IMR-90 (cell line): ENCODE results near the gene NME4. TPM values are rescaled to one million over a fixed set of nuclear protein-coding genes. Genes with fewer than 3 reads are reported as not detected.

ENCODE experiments used
- ATAC-seq: fragments of 200-7000 bp; cut with Tn5 transposase; 2 replicates; pipeline ENCODE4 v1.9.1; 2020; ENCODE audit warnings: low read depth, mild to moderate bottlenecking, moderate library complexity
- BruUV-seq: library from RNA; stranded (reverse); fragments of 400-500 nt; replicated peaks from 2 replicates; lab custom pipeline; 2021; lab: Mats Ljungman, UMichigan
- CTCF ChIA-PET: fragments of 300-600 bp; formaldehyde crosslinking; extraction: SDS; loops from one replicate; lab custom pipeline; 2021; ENCODE audit warnings: antibody characterized with exemption; lab: Yijun Ruan, JAX
- POLR2A ChIA-PET: fragments of 300-600 bp; sonication (Branson Sonifier 250); formaldehyde crosslinking; loops from one replicate; lab custom pipeline; 2022; ENCODE audit warnings: antibody characterized with exemption; ENCODE audit not compliant: unreplicated experiment; lab: Charles Lee
- DNase-seq: peaks from one replicate; pipeline ENCODE4 v3.0.0; 2013
- H2AFZ ChIP-seq: replicated peaks from 2 replicates; pipeline ENCODE3; 2013; ENCODE audit warnings: low read length, mild to moderate bottlenecking; ENCODE audit not compliant: poor library complexity
- H2AK5ac ChIP-seq: 2 replicates; pipeline ENCODE4 v1.6.1; 2013; ENCODE audit warnings: low read depth, low read length, inconsistent platforms
- H2AK9ac ChIP-seq: replicated peaks from 2 replicates; pipeline ENCODE3; 2013; ENCODE audit warnings: mild to moderate bottlenecking, low read depth, low read length, moderate library complexity; ENCODE audit not compliant: poor library complexity
- H2BK120ac ChIP-seq: 2 replicates; pipeline ENCODE4 v1.6.1; 2013; ENCODE audit warnings: low read depth, low read length, inconsistent platforms
- H2BK15ac ChIP-seq: 3 replicates; pipeline ENCODE4 v1.6.1; 2013; ENCODE audit warnings: low read depth, low read length, inconsistent platforms
- H2BK20ac ChIP-seq: 2 replicates; pipeline ENCODE4 v1.6.1; 2013; ENCODE audit warnings: low read depth, mild to moderate bottlenecking, inconsistent platforms, low read length, moderate library complexity
- H2BK5ac ChIP-seq: 2 replicates; pipeline ENCODE4 v1.6.1; 2013; ENCODE audit warnings: mild to moderate bottlenecking, low read depth, low read length, inconsistent platforms; ENCODE audit not compliant: poor library complexity, severe bottlenecking
- H3K14ac ChIP-seq: replicated peaks from 2 replicates; pipeline ENCODE4 v1.6.1; 2013; ENCODE audit warnings: low read depth, low read length, inconsistent platforms
- H3K18ac ChIP-seq: 2 replicates; pipeline ENCODE4 v1.6.1; 2013; ENCODE audit warnings: low read depth, low read length, control low read depth
- H3K23ac ChIP-seq: 2 replicates; pipeline ENCODE4 v1.6.1; 2013; ENCODE audit warnings: low read depth, low read length, inconsistent platforms
- H3K27ac ChIP-seq: 2 replicates; pipeline ENCODE4 v1.5.1; 2013; ENCODE audit warnings: mild to moderate bottlenecking, control low read depth, low read length; ENCODE audit not compliant: insufficient read depth
- H3K27me3 ChIP-seq: 2 replicates; pipeline ENCODE4 v1.6.1; 2013; ENCODE audit warnings: low read length; ENCODE audit not compliant: control insufficient read depth, insufficient read depth
- H3K36me3 ChIP-seq: 2 replicates; pipeline ENCODE4 v1.6.1; 2013; ENCODE audit warnings: low read length, mixed read lengths; ENCODE audit not compliant: control insufficient read depth, insufficient read depth
- H3K4ac ChIP-seq: 2 replicates; pipeline ENCODE4 v1.6.1; 2013; ENCODE audit warnings: low read depth, low read length, inconsistent platforms
- H3K4me1 ChIP-seq: 2 replicates; pipeline ENCODE4 v1.6.1; 2013; ENCODE audit warnings: low read length, mixed read lengths; ENCODE audit not compliant: control insufficient read depth, insufficient read depth
- H3K4me2 ChIP-seq: 2 replicates; pipeline ENCODE4 v1.6.1; 2013; ENCODE audit warnings: low read depth, mild to moderate bottlenecking, control low read depth, low read length, moderate library complexity
- H3K4me3 ChIP-seq: 2 replicates; pipeline ENCODE4 v1.5.1; 2013; ENCODE audit warnings: low read depth, mild to moderate bottlenecking, control low read depth, low read length, moderate library complexity; ENCODE audit not compliant: insufficient read depth
- H3K56ac ChIP-seq: 2 replicates; pipeline ENCODE4 v1.6.1; 2013; ENCODE audit warnings: low read length, inconsistent platforms; ENCODE audit not compliant: insufficient read depth; ENCODE audit errors: extremely low read depth
- H3K79me1 ChIP-seq, 2 experiments: 2 replicates each; pipeline ENCODE4 v1.6.1; 2013; ENCODE audit warnings: low read length in 2 of 2, inconsistent platforms in 1 of 2, low read depth in 1 of 2
- H3K9ac ChIP-seq: 2 replicates; pipeline ENCODE4 v1.6.1; 2013; ENCODE audit warnings: low read depth, low read length, control low read depth
- H3K9me1 ChIP-seq: 2 replicates; pipeline ENCODE4 v1.6.1; 2013; ENCODE audit warnings: low read length, inconsistent platforms; ENCODE audit not compliant: insufficient read depth
- H3K9me3 ChIP-seq: 2 replicates; pipeline ENCODE4 v1.6.1; 2013; ENCODE audit warnings: low read length; ENCODE audit not compliant: control insufficient read depth, insufficient read depth
- H4K20me1 ChIP-seq: 2 replicates; pipeline ENCODE4 v1.6.1; 2013; ENCODE audit warnings: low read length, inconsistent platforms; ENCODE audit not compliant: insufficient read depth
- H4K5ac ChIP-seq: 2 replicates; pipeline ENCODE4 v1.6.1; 2013; ENCODE audit warnings: mild to moderate bottlenecking, low read depth, low read length, control low read depth
- H4K8ac ChIP-seq, 2 experiments: 2 replicates each; pipeline ENCODE4 v1.6.1; 2013; ENCODE audit warnings: low read depth in 2 of 2, low read length in 2 of 2, control low read depth in 1 of 2, inconsistent platforms in 1 of 2
- H4K91ac ChIP-seq: 2 replicates; pipeline ENCODE4 v1.6.1; 2013; ENCODE audit warnings: low read depth, low read length, inconsistent platforms; ENCODE audit not compliant: insufficient read depth
- CEBPB ChIP-seq: IDR thresholded peaks from 2 replicates; pipeline ENCODE4 v1.6.1; 2012; ENCODE audit warnings: low read depth, low read length, improper control_type of control experiment
- CHD1 ChIP-seq: IDR thresholded peaks from 2 replicates; pipeline ENCODE4 v1.6.1; 2012; ENCODE audit warnings: low read depth, low read length, improper control_type of control experiment
- CTCF ChIP-seq: conservative IDR thresholded peaks from 2 replicates; pipeline ENCODE4 v1.5.1; 2012; ENCODE audit warnings: mild to moderate bottlenecking, low read depth, low read length, improper control_type of control experiment
- POLR2A ChIP-seq: IDR thresholded peaks from 2 replicates; pipeline ENCODE4 v1.6.1; 2012; ENCODE audit warnings: mild to moderate bottlenecking, low read depth, low read length
- USF2 ChIP-seq: fragments of 150-350 bp; IDR thresholded peaks from 2 replicates; pipeline ENCODE4 v1.6.1; 2017; ENCODE audit warnings: mild to moderate bottlenecking, antibody characterized with exemption, low read length, low read depth
- WGBS, 2 experiments: methylation state at CpG; one replicate each; pipeline versions ENCODE4 v1.1.5 to v1.1.7; 2013; ENCODE audit warnings: missing lambda C conversion rate in 2 of 2; ENCODE audit not compliant: insufficient read length in 1 of 2; ENCODE audit errors: extremely low coverage in 2 of 2; 5-methylcytosine and 5-hydroxymethylcytosine counted together
- dilution Hi-C: fragments of 300-500 bp; cut with HindIII; formaldehyde crosslinking; loops from one replicate; pipeline ENCODE4 v1.14.3; 2018; ENCODE audit warnings: low sequenced_read_pairs; ENCODE audit not compliant: unreplicated experiment
- in situ Hi-C: fragments of 300-500 bp; cut with MboI; formaldehyde crosslinking; loops from 3 replicates; pipeline ENCODE4 v1.14.3; 2019; ENCODE audit warnings: low sequenced_read_pairs, inconsistent platforms, mixed read lengths
- intact Hi-C: fragments of 100-400 bp; cut with micrococcal nuclease; formaldehyde crosslinking; loops from 2 replicates; pipeline ENCODE4 v1.10.0; 2022
- polyA plus RNA-seq, 3 experiments: library from polyadenylated mRNA; depleted of rRNA; stranded (reverse); fragments of >200 nt; gene quantifications; 2 replicates each; pipeline ENCODE4 v1.2.3, GENCODE V29; 2012; ENCODE audit warnings: low replicate concordance in 1 of 3
- total RNA-seq: library from RNA; depleted of rRNA; stranded (reverse); fragments of >200 nt; gene quantifications from 2 replicates; pipeline ENCODE4 v1.2.3, GENCODE V29; 2012

NME4 gene
- total and polyA plus RNA-seq, 2 of the 4 experiments (the other 2 are of a cell fraction): 124 to 288 TPM

- no peaks in the 10 kb centered on the region for H3K9me3 ChIP-seq
- POLR2A ChIA-PET: no interaction called here
- no peak overlapping the region for H3K4me2 ChIP-seq
- H3K23ac ChIP-seq: no peak overlapping the region
- TF ChIP-seq POLR2A: no peak
- TF ChIP-seq CTCF: no peak
- TF ChIP-seq USF2: no peak
- no peak for TF ChIP-seq CEBPB
- no peak for TF ChIP-seq CHD1
- no peak overlapping the region for H2AK5ac ChIP-seq
- no peaks in the 10 kb centered on the region; the same call in 1 of the 2 replicates for H3K4me1 ChIP-seq
- no peak overlapping the region for H2AFZ ChIP-seq
- BruUV-seq: TSS peak; percentile 68
- H3K79me1 ChIP-seq: peaks cover 13 to 29% of the 10 kb centered on the region in 2 experiments; a peak in 3 of 4 replicates
- no peak overlapping the region for H2BK20ac ChIP-seq
- no peaks in the 10 kb centered on the region for H3K9me1 ChIP-seq
- no peak overlapping the region for H3K18ac ChIP-seq
- no peak for ATAC-seq
- H4K91ac ChIP-seq: no peak overlapping the region
- dilution Hi-C loops: no loop called here
- H3K4ac ChIP-seq: no peak overlapping the region
- WGBS, 2 experiments: 96% methylated on average over 33 of the region's 44 CpGs; no CpG with 5 or more reads in 1 of the 2 experiments
- in situ Hi-C loops: no loop called here
- no peak overlapping the region for H2AK9ac ChIP-seq
- CTCF ChIA-PET: no interaction called here
- no peak overlapping the region for H3K4me3 ChIP-seq
- H2BK5ac ChIP-seq: no peak overlapping the region
- peaks cover 16% of the 10 kb centered on the region for H4K20me1 ChIP-seq
- no peak overlapping the region for H3K14ac ChIP-seq
- no peak overlapping the region for H3K56ac ChIP-seq
- H3K27ac ChIP-seq: no peak overlapping the region
- no peak overlapping the region for H4K5ac ChIP-seq
- H3K36me3 ChIP-seq: peaks cover 56% of the 10 kb centered on the region
- no peak overlapping the region for H2BK120ac ChIP-seq
- H2BK15ac ChIP-seq: no peak overlapping the region
- H4K8ac ChIP-seq: no peak overlapping the region
- H3K27me3 ChIP-seq: no peaks in the 10 kb centered on the region
- no peak for DNase-seq
- intact Hi-C loops: no loop called here
- no peak overlapping the region for H3K9ac ChIP-seq
Observed at GRCh38 chr16:375927-376816, 20.8 kb upstream of the NME4 start.
